ACC112 (cell line): ENCODE data around the gene DDX39B.

ENCODE experiments used
- H2AFZ ChIP-seq: fragments of 200-600 bp; sonication (generic); one replicate; pipeline ENCODE4 v1.6.0; 2017; ENCODE audit warnings: antibody characterized with exemption, low read length; ENCODE audit not compliant: unreplicated experiment
- H3K27ac ChIP-seq: fragments of 200-600 bp; sonication (generic); 2 replicates; pipeline ENCODE4 v1.5.1; 2014; ENCODE audit warnings: low read depth, mild to moderate bottlenecking, antibody characterized with exemption, low read length, moderate library complexity
- H3K27me3 ChIP-seq: fragments of 200-600 bp; sonication (generic); 2 replicates; pipeline ENCODE4 v1.6.1; 2014; ENCODE audit warnings: mild to moderate bottlenecking, antibody characterized with exemption, low read length, moderate library complexity, mixed read lengths; ENCODE audit not compliant: insufficient read depth
- H3K36me3 ChIP-seq: fragments of 200-600 bp; sonication (generic); 2 replicates; pipeline ENCODE4 v1.6.1; 2016; ENCODE audit warnings: mild to moderate bottlenecking, antibody characterized with exemption, low read length, moderate library complexity, mixed read lengths; ENCODE audit not compliant: insufficient read depth
- H3K4me1 ChIP-seq: fragments of 200-600 bp; sonication (generic); one replicate; pipeline ENCODE4 v1.6.1; 2016; ENCODE audit warnings: low read length, mixed read lengths; ENCODE audit not compliant: insufficient read depth, unreplicated experiment, control insufficient read depth
- H3K4me3 ChIP-seq: fragments of 200-600 bp; sonication (generic); 2 replicates; pipeline ENCODE4 v1.5.1; 2014; ENCODE audit warnings: mild to moderate bottlenecking, low read depth, low read length
- H3K79me2 ChIP-seq: fragments of 200-600 bp; sonication (generic); one replicate; pipeline ENCODE4 v1.6.0; 2016; ENCODE audit warnings: low read length; ENCODE audit not compliant: control insufficient read depth, unreplicated experiment, insufficient read depth

DDX39B gene

GRCh38 chr6:31546339-31546957 lies 4.6 kb upstream of the DDX39B start, which contains the start of gene ATP6V1G2:
TSS of gene ATP6V1G2 (minus strand) at chr6:31546608. CDS start at chr6:31546559, 49 bp downstream.
- H3K27me3 ChIP-seq: no peaks in the 10 kb centered on the region
- peaks cover 24% of the 10 kb centered on the region for H3K4me1 ChIP-seq
- H3K36me3 ChIP-seq: no peaks in the 10 kb centered on the region
- peak within 1 kb of the TSS; percentile 88 for H2AFZ ChIP-seq
- peak within 1 kb of the TSS; percentile 65; the same call in 1 of the 2 replicates for H3K27ac ChIP-seq
- H3K4me3 ChIP-seq: peak within 1 kb of the TSS; percentile 76
- H3K79me2 ChIP-seq: peaks cover 27% of the 10 kb centered on the region

GRCh38 chr6:31545291-31545690 lies 3.5 kb upstream of the DDX39B start:
- H3K4me1 ChIP-seq: peaks cover 24% of the 10 kb centered on the region

GRCh38 chr6:31544676-31545075 lies 2.9 kb upstream of the DDX39B start:
- H3K4me1 ChIP-seq: peaks cover 30% of the 10 kb centered on the region
- no peak overlapping the region for H3K4me3 ChIP-seq
- peaks cover 10% of the 10 kb centered on the region for H3K36me3 ChIP-seq
- H3K27me3 ChIP-seq: no peaks in the 10 kb centered on the region
- no peak overlapping the region for H2AFZ ChIP-seq
- H3K79me2 ChIP-seq: peaks cover 45% of the 10 kb centered on the region
- H3K27ac ChIP-seq: no peak overlapping the region

More at GRCh38 chr6:31545291-31545690, 3.5 kb upstream of the DDX39B start:
- Histone ChIP-seq H3K27me3 (no peaks in the 10 kb centered on the region), H3K79me2 (peaks cover 39% of the 10 kb centered on the region), H3K27ac (no peak overlapping the region), H2AFZ (no peak overlapping the region), H3K4me3 (peak overlapping the region; percentile 76; the same call in 1 of the 2 replicates), H3K36me3 (peaks cover 4% of the 10 kb centered on the region)

- Histone ChIP-seq H3K79me2 (peaks cover 52% of the 10 kb centered on the region), H3K4me1 (peaks cover 38% of the 10 kb centered on the region), H2AFZ (no peak overlapping the region), H3K27me3 (no peaks in the 10 kb centered on the region), H3K27ac (no peak overlapping the region), H3K36me3 (peaks cover 19% of the 10 kb centered on the region), H3K4me3 (no peak overlapping the region)
These were observed 1.8 kb upstream of the DDX39B start for GRCh38 chr6:31543639-31544038.

GRCh38 chr6:31541059-31541657 lies 645 bp downstream of the DDX39B start:
- no peaks in the 10 kb centered on the region for H3K27me3 ChIP-seq
- H3K36me3 ChIP-seq: peaks cover 32% of the 10 kb centered on the region
- peak overlapping the region; percentile 82 for H3K4me3 ChIP-seq
- H3K79me2 ChIP-seq: peaks cover 61% of the 10 kb centered on the region
- no peak overlapping the region for H2AFZ ChIP-seq
- peak overlapping the region; percentile 97 for H3K27ac ChIP-seq
- H3K4me1 ChIP-seq: peaks cover 31% of the 10 kb centered on the region

- peaks cover 27% of the 10 kb centered on the region for H3K4me1 ChIP-seq
- peaks cover 37% of the 10 kb centered on the region for H3K36me3 ChIP-seq
- peaks cover 66% of the 10 kb centered on the region for H3K79me2 ChIP-seq
- H2AFZ ChIP-seq: no peak overlapping the region
- peak overlapping the region; percentile 82 for H3K4me3 ChIP-seq
- no peaks in the 10 kb centered on the region for H3K27me3 ChIP-seq
- H3K27ac ChIP-seq: peak overlapping the region; percentile 97
These were observed 1.2 kb downstream of the DDX39B start for GRCh38 chr6:31540640-31541039.

- H3K4me3 ChIP-seq: peak overlapping the region; percentile 82
- no peak overlapping the region for H3K27ac ChIP-seq
- no peaks in the 10 kb centered on the region for H3K27me3 ChIP-seq
- peaks cover 26% of the 10 kb centered on the region for H3K4me1 ChIP-seq
- H3K36me3 ChIP-seq: peaks cover 51% of the 10 kb centered on the region
- H3K79me2 ChIP-seq: peaks cover 75% of the 10 kb centered on the region
- no peak overlapping the region for H2AFZ ChIP-seq
These were observed 2.9 kb downstream of the DDX39B start for GRCh38 chr6:31538805-31539400.

GRCh38 chr6:31535538-31536324 lies 6.1 kb downstream of the DDX39B start:
- H3K36me3 ChIP-seq: peaks cover 69% of the 10 kb centered on the region
- H3K4me1 ChIP-seq: peaks cover 19% of the 10 kb centered on the region
- H3K4me3 ChIP-seq: no peak overlapping the region
- peaks cover 61% of the 10 kb centered on the region for H3K79me2 ChIP-seq
- H2AFZ ChIP-seq: no peak overlapping the region
- H3K27me3 ChIP-seq: no peaks in the 10 kb centered on the region
- no peak overlapping the region for H3K27ac ChIP-seq

- Histone ChIP-seq H2AFZ (no peak overlapping the region), H3K79me2 (peaks cover 50% of the 10 kb centered on the region), H3K4me3 (no peak overlapping the region), H3K4me1 (peaks cover 12% of the 10 kb centered on the region), H3K27me3 (no peaks in the 10 kb centered on the region), H3K27ac (no peak overlapping the region), H3K36me3 (peaks cover 58% of the 10 kb centered on the region)
These were observed 7.2 kb downstream of the DDX39B start for GRCh38 chr6:31534521-31535040.

GRCh38 chr6:31534011-31534410 lies 7.8 kb downstream of the DDX39B start:
- Histone ChIP-seq H3K79me2 (peaks cover 44% of the 10 kb centered on the region), H3K27ac (no peak overlapping the region), H3K36me3 (peaks cover 53% of the 10 kb centered on the region)

More at GRCh38 chr6:31534011-31534410, 7.8 kb downstream of the DDX39B start:
- Histone ChIP-seq H2AFZ (no peak overlapping the region), H3K4me1 (peaks cover 6% of the 10 kb centered on the region), H3K4me3 (no peak overlapping the region), H3K27me3 (no peaks in the 10 kb centered on the region)
